HAP-1 (cell line): Measurements from ENCODE around the gene BPIFB6.

Experiments
- DNase-seq, 2 experiments: peaks; one replicate each; pipeline ENCODE4 v3.0.0-alpha.2; 2016 to 2020; ENCODE audit warnings: low spot score in 2 of 2
- H3K27me3 ChIP-seq: fragments of 250-450 bp; sonication (Bioruptor Pico); 2 replicates; pipeline ENCODE4 v1.5.1; 2020; ENCODE audit warnings: low read depth, mild to moderate bottlenecking, moderate library complexity
- H3K36me3 ChIP-seq: fragments of 250-450 bp; sonication (Bioruptor Pico); replicated peaks from 2 replicates; pipeline ENCODE4 v1.5.1; 2020; ENCODE audit warnings: mild to moderate bottlenecking
- H3K4me1 ChIP-seq: fragments of 250-450 bp; sonication (Bioruptor Pico); 2 replicates; pipeline ENCODE4 v1.5.1; 2020; ENCODE audit warnings: mild to moderate bottlenecking
- H3K4me3 ChIP-seq: fragments of 250-450 bp; sonication (Bioruptor Pico); 2 replicates; pipeline ENCODE4 v1.5.1; 2020; ENCODE audit warnings: mild to moderate bottlenecking, moderate library complexity
- H3K9me3 ChIP-seq: fragments of 250-450 bp; sonication (Bioruptor Pico); 2 replicates; pipeline ENCODE4 v1.5.1; 2020; ENCODE audit warnings: mild to moderate bottlenecking, moderate library complexity
- in situ Hi-C: fragments of 300-500 bp; cut with MboI; formaldehyde crosslinking; loops from 3 replicates; pipeline ENCODE4 v1.14.3; 2020; ENCODE audit warnings: low sequenced_read_pairs, inconsistent platforms, mixed read lengths

The BPIFB6 gene

GRCh38 chr20:33007376-33008335 is 23.8 kb upstream of the BPIFB6 start, which contains the start of gene BPIFB2:
Gene BPIFB2 (plus strand): TSS chr20:33007704. CDS start chr20:33008575, 871 bp downstream.
- in situ Hi-C loops: no loop called here
- H3K27me3 ChIP-seq: peaks cover 4% of the 10 kb centered on the region

GRCh38 chr20:33008336-33009213 is 22.9 kb upstream of the BPIFB6 start:
- in situ Hi-C loops: no loop called here
- Histone ChIP-seq H3K36me3 (no peaks in the 10 kb centered on the region), H3K27me3 (peaks cover 4% of the 10 kb centered on the region), H3K4me1 (no peaks in the 10 kb centered on the region), H3K9me3 (peaks cover 3% of the 10 kb centered on the region), H3K4me3 (no peak overlapping the region)
- DNase-seq: no peak

More at GRCh38 chr20:33007376-33008335, 23.8 kb upstream of the BPIFB6 start, which contains the start of gene BPIFB2:
- Histone ChIP-seq H3K36me3 (no peaks in the 10 kb centered on the region), H3K9me3 (peaks cover 3% of the 10 kb centered on the region), H3K4me1 (no peaks in the 10 kb centered on the region), H3K4me3 (no peak within 1 kb of the TSS)
- no peak for DNase-seq

- in situ Hi-C loops: no loop called here
- no peaks in the 10 kb centered on the region for H3K4me1 ChIP-seq
- H3K9me3 ChIP-seq: peaks cover 3% of the 10 kb centered on the region
- H3K36me3 ChIP-seq: no peaks in the 10 kb centered on the region
- no peak for DNase-seq
- peaks cover 4% of the 10 kb centered on the region for H3K27me3 ChIP-seq
- no peak overlapping the region for H3K4me3 ChIP-seq
Measured at GRCh38 chr20:33009214-33010132, 22.0 kb upstream of the BPIFB6 start.

GRCh38 chr20:33010133-33010504 is 21.3 kb upstream of the BPIFB6 start:
- no peaks in the 10 kb centered on the region for H3K4me1 ChIP-seq
- in situ Hi-C loops: no loop called here
- H3K27me3 ChIP-seq: peaks cover 4% of the 10 kb centered on the region
- H3K36me3 ChIP-seq: no peaks in the 10 kb centered on the region
- DNase-seq: no peak
- no peak overlapping the region for H3K4me3 ChIP-seq
- peaks cover 2% of the 10 kb centered on the region for H3K9me3 ChIP-seq

- Histone ChIP-seq H3K36me3 (no peaks in the 10 kb centered on the region), H3K4me1 (no peaks in the 10 kb centered on the region), H3K9me3 (no peaks in the 10 kb centered on the region), H3K27me3 (peaks cover 4% of the 10 kb centered on the region), H3K4me3 (no peak overlapping the region)
- in situ Hi-C loops: no loop called here
- DNase-seq: no peak
Measured at GRCh38 chr20:33010674-33011449, 20.6 kb upstream of the BPIFB6 start.

GRCh38 chr20:33012327-33013189 is 18.9 kb upstream of the BPIFB6 start:
- Histone ChIP-seq H3K36me3 (no peaks in the 10 kb centered on the region), H3K9me3 (no peaks in the 10 kb centered on the region), H3K4me1 (no peaks in the 10 kb centered on the region), H3K27me3 (peaks cover 4% of the 10 kb centered on the region), H3K4me3 (no peak overlapping the region)
- in situ Hi-C loops: no loop called here
- no peak for DNase-seq

GRCh38 chr20:33013701-33014326 is 17.6 kb upstream of the BPIFB6 start:
- Histone ChIP-seq H3K4me1 (no peaks in the 10 kb centered on the region), H3K36me3 (no peaks in the 10 kb centered on the region), H3K9me3 (no peaks in the 10 kb centered on the region), H3K27me3 (peaks cover 4% of the 10 kb centered on the region), H3K4me3 (no peak overlapping the region)
- no peak for DNase-seq
- in situ Hi-C loops: no loop called here

GRCh38 chr20:33014336-33015113 is 16.9 kb upstream of the BPIFB6 start:
- Histone ChIP-seq H3K4me3 (no peak overlapping the region), H3K36me3 (no peaks in the 10 kb centered on the region), H3K9me3 (no peaks in the 10 kb centered on the region), H3K4me1 (no peaks in the 10 kb centered on the region), H3K27me3 (peaks cover 4% of the 10 kb centered on the region)
- in situ Hi-C loops: no loop called here
- no peak for DNase-seq

GRCh38 chr20:33015114-33015484 is 16.3 kb upstream of the BPIFB6 start:
- no peaks in the 10 kb centered on the region for H3K36me3 ChIP-seq
- in situ Hi-C loops: no loop called here
- H3K27me3 ChIP-seq: peaks cover 4% of the 10 kb centered on the region
- H3K9me3 ChIP-seq: no peaks in the 10 kb centered on the region
- H3K4me3 ChIP-seq: no peak overlapping the region
- no peak for DNase-seq
- no peaks in the 10 kb centered on the region for H3K4me1 ChIP-seq

- Histone ChIP-seq H3K36me3 (no peaks in the 10 kb centered on the region), H3K27me3 (peaks cover under 1% of the 10 kb centered on the region; the same call in 1 of the 2 replicates), H3K4me1 (no peaks in the 10 kb centered on the region), H3K9me3 (no peaks in the 10 kb centered on the region), H3K4me3 (no peak overlapping the region)
- in situ Hi-C loops: no loop called here
- DNase-seq: no peak
Measured at GRCh38 chr20:33015700-33016580, 15.5 kb upstream of the BPIFB6 start.
